Measurements from ENCODE around the gene PTCRA.

PTCRA gene

GRCh38 chr6:42963855-42964605 is 48.2 kb downstream of the PTCRA start:
- H3K4me3 ChIP-seq (ENCODE audit: low read depth, low read length) = no peak overlapping the region
- peak; percentile 40 for TF ChIP-seq CTCF (IDR thresholded peaks at IDR 0.05; ENCODE audit: low read depth, low read length)

- TF ChIP-seq CTCF (IDR thresholded peaks at IDR 0.05; ENCODE audit: low read depth, low read length) = no peak
Observed at GRCh38 chr6:42966571-42966970, 50.7 kb downstream of the PTCRA start.

GRCh38 chr6:42967228-42967627 is 51.4 kb downstream of the PTCRA start:
- TF ChIP-seq CTCF (IDR thresholded peaks at IDR 0.05; ENCODE audit: low read depth, low read length) = no peak
- no peak overlapping the region for H3K4me3 ChIP-seq (ENCODE audit: low read depth, low read length)

More at GRCh38 chr6:42966571-42966970, 50.7 kb downstream of the PTCRA start:
- no peak overlapping the region for H3K4me3 ChIP-seq (ENCODE audit: low read depth, low read length)

- no peak for TF ChIP-seq CTCF (IDR thresholded peaks at IDR 0.05; ENCODE audit: low read depth, low read length)
- H3K4me3 ChIP-seq (ENCODE audit: low read depth, low read length) = no peak overlapping the region
Observed at GRCh38 chr6:42968126-42968701, 52.4 kb downstream of the PTCRA start.

GRCh38 chr6:42968783-42969182 is 52.9 kb downstream of the PTCRA start:
- H3K4me3 ChIP-seq (ENCODE audit: low read depth, low read length) = no peak overlapping the region
- TF ChIP-seq CTCF (IDR thresholded peaks at IDR 0.05; ENCODE audit: low read depth, low read length) = no peak

GRCh38 chr6:42969431-42969830 is 53.6 kb downstream of the PTCRA start:
- TF ChIP-seq CTCF (IDR thresholded peaks at IDR 0.05; ENCODE audit: low read depth, low read length) = no peak
- no peak overlapping the region for H3K4me3 ChIP-seq (ENCODE audit: low read depth, low read length)

GRCh38 chr6:42969934-42970333 is 54.1 kb downstream of the PTCRA start:
- TF ChIP-seq CTCF (IDR thresholded peaks at IDR 0.05; ENCODE audit: low read depth, low read length) = no peak
- no peak overlapping the region for H3K4me3 ChIP-seq (ENCODE audit: low read depth, low read length)

Measured in WI38 (cell line).